Stimulated activated CD4-positive, alpha-beta T cell treated with anti-CD3 and anti-CD28 coated beads, Interleukin-2, amount 100 ng/mL, for 24 hours (primary cell): ENCODE data around the gene CELF4.

Experiments
- DNase-seq, 2 donors: peaks; one replicate each; pipeline ENCODE4 v3.0.0-alpha.2; 2020

Gene CELF4

DNA sequence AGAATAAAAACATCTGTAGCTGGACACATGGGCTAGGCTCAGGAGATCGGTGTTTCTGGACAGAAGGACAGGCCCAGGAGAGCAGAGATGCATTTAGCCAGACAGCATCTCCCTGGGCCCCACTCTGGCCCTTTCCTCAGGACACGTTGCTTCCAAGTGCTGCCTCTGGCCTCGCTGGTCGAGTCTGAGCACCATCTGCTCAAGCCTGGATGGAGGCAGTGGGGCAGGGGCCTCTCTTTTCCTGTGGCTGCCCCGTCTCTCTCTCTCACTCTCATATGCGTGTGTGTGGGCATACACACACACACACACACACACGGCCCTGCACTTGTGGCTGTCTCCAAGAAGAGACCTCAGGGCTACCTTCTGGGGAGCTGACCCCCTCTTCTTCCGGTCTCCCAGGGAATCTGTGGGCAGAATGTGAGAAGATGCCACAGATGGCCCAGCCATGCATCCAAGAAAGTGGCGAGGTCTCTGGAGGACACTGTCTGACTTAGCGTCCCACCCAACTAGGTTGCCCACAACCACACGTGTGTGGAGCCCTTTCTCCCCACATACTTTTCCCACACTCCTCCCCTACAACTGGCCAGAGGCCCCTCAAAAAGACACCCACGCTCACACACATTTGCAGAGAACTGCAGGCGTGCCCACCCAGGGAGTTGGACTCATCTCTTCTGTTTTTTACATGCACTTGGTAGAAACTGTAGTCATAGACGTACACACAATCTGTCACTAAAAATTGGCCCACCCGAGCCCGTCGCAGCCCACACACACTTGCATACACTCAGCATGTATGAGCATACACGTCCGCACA lies 19.9 kb downstream of the CELF4 start:
- no peak for DNase-seq

DNA sequence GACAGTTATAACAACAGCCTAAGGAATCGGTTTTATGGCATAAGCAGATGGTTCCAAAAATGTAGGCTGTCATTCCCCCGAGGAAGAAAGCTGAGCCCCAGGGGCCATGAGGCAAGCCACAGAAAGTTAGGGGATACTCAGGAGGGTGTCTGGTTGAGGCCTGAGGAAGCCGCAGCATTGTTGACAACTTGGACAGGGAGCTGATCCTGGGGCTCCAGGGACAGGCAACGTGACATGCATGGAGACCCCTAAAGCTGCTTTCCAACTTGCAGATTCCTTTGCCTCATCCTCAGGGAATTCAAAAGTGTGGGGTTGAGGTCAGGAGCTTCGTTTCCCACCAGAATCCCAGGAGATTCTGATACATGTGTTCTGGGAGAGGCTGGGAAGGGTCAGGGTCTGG lies 20.9 kb downstream of the CELF4 start:
- no peak for DNase-seq

DNA sequence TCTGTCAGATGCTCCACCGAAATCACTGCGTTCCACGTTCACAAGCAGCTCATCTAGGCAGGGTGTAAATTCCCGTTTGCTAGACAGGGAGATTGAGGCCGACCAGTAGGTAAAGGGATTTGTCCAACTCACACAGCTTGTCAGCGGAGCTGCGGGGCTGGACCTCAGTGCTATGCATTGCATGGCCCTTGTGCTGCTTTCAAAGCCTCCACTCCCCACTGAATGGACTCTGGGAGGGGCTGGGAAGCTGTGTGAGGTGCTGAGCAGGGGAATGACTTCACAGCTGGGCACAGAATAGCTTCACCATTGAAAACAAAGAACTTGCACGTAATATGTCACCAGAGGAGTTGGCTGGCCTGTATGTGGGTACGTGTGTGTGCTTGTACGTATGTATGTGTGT lies 21.4 kb downstream of the CELF4 start:
- DNase-seq: no peak

DNA sequence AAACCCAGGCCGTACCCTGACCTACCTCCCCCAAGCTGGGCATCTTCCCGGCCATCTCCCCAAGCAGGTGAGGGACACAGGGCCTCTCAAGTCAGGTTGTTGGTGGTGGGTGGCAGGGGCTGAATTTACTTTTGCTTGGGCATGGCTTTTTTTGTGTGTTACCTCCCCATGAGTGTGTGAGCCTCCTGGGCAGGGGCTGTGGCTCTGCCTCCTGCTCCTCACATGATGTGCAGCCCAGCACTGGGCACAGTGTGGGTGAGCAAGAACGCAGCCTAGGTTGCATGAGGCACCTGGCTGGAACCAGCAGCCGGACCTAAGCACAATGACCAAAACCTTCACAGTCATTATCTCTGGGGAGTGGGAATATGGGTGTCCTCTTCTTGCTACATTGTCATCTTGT lies 22.3 kb downstream of the CELF4 start:
- DNase-seq: no peak

DNA sequence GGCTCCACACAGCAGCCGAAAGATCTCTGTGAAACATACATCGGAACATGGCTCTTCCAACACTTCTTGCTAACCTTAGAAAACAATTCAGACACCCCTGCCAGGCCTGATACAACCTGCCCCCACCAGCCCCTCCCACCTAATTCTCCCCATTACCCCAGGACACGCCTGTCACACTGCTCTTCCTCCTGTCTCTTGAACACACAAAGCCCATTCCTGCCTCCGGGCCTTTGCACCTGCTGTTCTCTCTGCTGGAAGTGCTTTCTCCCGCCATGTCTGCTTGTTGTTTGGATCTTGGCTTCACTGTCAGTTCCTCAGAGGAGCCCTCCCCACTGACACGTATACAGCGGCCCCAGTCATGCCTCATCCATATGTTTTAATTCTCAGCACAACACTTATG lies 24.1 kb downstream of the CELF4 start:
- no peak for DNase-seq

DNA sequence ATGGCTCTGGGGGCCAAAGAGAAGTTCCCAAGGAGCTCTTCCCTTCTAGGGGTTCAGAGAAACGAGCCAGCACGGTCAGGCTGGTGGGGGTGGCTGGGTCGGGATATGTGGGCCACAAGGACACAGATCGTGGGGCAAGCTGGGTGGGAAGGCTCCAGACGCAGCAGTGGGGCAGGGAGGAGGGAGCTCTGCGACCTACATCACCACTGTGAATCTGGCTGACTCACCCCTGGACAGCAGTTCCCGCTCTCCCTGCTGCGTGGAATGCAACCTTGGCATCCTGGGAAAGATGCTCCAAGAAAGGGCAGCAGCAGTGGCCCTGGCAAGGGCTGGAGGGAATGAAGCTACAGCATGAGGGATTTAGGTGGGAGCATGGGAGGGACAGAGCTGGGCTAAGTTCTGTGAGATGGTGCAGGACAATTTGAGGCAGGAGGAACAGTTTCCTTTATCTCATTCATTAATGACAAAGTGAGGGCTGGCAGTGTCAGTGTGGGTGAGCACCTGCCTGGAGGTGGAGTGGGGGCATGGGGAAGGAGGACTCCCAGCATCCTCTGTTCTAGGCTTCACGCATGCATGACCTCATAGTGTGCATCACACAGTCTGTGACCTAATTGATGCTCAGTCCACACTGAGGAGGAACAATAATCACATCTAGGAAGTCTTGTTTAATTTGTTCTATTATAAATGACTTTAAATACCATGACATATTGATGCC lies 25.0 kb downstream of the CELF4 start:
- no peak for DNase-seq

DNA sequence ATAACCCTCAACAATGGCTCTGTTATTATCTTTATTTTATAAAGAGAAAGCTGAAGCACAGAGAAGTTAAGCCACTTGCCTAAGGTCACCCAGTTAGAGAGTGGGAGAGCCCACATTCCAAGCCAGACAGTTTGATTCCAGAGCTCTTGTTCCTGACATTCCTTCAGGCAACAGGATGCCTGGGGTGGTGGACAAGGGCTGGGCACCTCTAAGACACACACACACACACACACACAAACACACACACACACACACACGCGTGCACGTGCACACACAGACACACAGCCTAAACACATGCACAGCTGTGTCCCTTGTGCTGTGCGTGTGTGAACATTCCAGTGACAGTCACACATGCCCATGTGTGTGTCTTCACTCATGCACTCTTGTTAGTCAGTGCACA lies 26.4 kb downstream of the CELF4 start:
- no peak for DNase-seq

DNA sequence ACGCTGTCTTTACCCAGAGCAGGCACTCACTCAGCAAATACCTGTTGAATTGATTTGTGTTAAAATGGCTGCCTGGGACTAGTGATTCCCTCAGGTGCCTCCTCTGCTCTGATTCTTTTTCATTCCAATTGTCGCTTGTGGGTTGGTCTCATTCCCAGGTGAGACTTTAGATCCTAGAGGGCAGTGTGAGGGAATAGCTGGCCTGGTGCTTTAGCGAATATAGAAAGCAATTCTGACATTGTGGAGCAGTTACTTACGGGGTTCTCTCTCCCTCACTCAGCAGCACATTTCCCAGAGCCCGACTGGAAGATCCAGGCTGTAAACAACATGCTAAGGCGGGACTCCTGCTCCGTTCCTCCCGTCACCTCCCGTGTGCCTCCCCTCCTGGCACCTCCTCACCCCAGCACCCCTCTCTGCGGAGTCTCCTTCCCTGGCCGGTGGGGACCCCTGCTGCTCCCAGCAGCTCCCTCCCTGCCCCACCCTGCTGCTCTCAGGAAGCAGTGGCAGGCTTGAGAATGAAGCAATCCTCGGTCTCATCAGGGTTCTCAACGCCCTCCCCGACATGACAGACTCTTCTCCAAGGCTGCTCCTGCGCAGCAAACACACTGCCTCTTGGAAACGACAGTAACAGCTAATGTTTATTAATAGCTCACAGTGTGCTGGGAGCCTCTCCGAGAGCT lies 26.9 kb downstream of the CELF4 start:
- no peak for DNase-seq

DNA sequence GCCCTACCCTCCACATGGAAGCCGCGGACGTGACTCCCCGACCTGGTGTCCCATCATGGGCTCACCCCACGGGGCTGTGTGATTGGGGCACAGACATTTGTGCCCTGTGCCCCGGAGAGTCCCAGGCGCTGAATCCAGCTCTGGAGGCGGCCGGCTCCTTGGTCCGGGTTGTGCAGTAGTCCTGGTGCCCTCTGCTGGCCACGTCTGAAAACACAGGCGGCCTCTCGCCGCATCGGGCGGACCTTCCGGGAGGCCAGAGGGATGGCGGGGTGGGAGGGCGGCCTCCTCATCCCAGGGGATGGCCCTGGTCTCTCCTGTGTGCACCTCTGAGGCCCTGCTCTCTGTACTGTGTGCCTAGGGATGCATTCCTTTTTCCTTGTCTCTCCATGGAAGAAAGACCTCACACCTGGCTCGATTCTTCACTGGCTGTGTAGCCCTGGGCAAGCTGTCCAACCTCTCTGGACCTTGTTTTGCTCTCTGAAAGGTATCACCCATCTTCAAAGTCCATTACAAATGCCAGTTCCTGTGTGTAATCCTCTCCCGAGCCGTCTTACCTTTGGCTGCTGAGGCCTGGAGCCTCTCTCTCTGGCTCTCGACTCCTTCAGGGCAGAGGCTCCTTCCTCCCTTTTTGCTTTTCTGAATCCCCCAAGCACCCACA lies 27.6 kb downstream of the CELF4 start:
- peak; percentile 40 to 72 for DNase-seq

DNA sequence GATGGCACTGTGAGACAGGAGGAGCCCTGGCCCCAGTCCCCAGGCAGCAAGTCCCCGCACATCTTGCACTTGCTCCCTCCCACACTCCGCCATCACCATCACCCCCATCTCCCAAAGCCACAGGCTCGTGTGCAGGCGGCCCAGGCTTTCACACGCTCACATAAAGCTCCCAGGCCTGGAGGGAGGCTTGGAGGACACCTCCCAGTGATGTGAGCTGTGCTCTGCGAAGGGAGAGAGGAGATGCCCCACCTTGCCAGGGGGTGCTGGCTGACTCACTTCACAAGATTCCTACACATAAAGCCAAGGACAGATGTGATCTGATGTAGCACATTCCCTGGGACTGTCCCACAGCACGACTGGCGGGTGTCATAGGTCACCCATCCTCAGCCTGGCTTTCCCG lies 28.9 kb downstream of the CELF4 start:
- no peak for DNase-seq

DNA sequence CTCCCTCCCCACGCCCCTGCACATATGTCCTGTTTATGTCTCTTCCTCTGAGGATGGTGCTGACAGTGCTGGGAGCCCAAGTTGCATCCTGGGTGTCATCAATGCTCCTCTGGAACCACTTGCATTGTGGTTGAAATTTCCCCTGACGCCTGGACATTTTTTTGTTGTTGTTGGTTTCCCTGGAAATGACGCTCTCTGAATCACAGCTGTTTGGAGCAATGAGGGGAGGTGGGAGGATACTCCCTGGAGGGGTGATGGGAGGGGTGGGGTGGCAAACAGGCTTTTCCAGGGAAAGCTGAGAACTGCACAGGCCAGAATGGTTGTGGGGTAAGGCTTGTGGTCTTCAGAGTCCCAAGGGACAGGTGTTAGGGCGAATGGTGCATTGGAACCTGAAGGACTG lies 29.6 kb downstream of the CELF4 start:
- DNase-seq: no peak

DNA sequence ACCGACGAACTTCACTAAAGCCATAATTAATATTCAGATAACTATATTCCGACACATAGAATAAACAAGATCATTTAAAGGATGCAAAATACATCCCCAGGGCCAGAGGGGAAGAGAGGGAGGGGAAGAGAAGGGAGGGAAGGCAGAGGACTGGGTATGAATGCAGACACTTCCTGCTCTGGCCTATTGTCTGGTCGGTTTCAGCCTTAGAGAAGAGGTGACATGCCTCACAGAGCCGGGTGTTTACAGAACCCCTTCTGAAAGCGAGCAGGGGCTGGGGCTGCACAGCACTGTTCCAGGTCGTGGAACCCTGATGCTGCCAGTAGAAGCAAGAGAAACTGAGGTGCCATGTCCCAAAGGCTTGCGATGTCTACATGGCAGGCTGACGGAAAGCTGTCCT lies 31.0 kb downstream of the CELF4 start:
- no peak for DNase-seq

DNA sequence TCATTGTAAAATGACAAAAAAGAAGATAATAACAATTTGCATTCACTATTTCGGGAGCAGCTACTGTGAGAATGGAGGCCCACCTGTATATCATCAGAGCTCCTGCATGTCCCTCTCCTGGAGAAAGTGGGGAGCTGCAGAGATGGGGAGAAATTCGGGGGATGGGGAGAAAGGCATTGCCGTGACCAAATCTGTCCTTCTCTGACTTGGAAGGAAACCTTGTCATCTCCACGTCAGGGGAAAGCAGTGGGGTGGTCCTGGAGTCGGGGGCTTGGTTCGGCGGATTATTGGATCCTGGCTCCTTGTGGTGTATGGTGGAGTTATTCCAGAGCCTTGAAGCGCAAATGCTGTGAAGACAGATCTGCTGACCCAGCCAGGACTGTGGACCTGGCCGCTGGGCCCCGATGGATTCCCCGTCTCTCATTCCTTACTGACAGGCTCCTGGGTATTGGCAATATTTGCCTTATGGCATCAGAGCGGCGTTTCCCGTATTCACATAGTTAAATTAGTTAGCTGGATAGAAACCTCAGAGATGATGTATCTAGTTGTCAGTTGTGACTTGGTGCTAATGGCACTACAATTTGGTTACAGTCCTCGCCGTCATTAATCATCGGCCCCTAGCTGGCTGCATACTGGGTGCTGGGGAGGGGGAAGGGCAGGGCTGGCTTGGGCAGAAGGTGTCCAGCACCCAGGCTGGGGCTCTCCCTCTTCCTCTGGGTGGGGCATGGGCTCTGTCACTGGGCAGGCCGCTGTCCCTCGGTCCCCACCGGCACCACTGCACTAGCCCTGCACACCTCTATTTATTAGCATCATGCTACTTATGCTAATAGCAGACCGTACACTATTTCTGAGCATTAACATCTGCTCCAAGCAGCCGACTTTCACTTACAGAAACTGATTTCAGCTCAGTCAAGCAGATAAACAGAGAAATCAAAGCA lies 31.7 kb downstream of the CELF4 start:
- DNase-seq: no peak

DNA sequence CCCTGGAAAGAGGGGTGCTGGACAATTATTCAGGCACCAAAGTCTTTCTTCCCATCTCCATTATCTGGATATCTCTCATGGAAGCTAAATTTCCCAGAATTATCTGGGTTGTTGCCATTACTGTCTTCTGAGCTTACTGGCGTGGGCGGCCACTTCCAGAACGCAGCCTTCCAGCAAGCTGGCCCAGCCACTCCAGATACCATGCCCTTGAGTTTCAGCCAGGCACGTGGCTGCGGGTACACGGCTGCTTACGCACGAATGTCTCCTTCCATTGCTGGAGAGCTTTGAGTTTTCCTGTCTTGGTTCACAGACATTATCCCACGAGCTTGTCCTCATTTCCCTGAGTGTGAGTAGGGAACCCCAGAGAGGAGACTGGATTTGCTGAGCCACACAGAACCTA lies 32.7 kb downstream of the CELF4 start:
- no peak for DNase-seq

DNA sequence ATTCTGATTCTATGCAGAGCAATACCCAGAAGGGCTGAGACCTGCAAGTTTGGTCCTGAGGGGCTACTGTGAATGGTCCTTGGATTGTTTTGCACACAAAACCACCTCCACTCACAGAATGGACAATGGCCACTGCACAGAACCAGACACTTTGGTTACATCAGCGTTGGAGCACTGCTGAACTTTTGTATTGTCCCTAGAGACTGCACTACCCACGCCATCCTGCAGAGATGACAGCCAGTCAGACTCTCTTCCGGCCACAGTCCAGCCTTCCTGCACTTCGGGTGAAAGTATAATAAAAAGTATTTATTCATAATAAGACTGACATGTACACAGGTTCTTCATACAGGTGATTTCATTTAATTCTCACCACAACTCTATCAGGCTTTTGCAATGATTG lies 35.7 kb downstream of the CELF4 start:
- no peak for DNase-seq

DNA sequence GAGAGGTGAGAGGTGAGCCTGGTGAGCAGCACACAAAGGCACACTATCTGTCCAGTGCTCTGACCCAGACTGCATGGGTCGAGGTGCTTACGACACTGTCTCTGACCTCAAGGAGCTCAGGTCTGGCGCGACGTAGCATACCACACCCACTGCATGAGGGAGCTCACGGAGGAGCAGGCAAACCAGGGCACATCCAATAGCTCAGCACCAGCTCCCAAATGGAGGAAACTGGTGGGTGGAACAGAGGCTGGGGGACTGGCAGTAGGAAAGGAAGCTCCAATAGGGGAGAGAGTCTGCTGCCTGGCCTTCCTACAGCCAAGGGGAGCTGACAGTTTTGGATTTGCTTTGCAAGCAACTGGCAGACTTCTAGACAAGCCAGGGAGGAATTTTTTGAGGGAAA lies 36.3 kb downstream of the CELF4 start:
- DNase-seq: no peak

DNA sequence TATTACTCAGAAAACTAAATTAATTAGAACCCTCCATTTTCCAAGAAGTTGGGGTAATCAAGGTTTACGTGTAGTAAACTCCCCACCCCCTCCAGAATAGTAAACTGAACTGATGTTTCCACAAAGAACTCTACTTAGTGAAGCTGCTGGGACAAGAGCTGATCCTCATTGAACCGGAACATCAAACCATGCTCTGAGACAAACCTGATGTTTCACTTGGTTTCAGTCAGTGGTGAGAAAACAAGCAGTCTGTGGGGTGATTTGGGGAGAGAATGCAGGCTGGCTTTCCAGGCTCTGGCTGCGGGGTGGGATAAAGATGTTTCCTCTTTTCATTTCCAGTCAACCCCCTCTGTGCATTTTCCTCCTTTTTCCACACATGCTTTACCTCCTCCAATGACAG lies 38.2 kb downstream of the CELF4 start:
- DNase-seq: no peak

DNA sequence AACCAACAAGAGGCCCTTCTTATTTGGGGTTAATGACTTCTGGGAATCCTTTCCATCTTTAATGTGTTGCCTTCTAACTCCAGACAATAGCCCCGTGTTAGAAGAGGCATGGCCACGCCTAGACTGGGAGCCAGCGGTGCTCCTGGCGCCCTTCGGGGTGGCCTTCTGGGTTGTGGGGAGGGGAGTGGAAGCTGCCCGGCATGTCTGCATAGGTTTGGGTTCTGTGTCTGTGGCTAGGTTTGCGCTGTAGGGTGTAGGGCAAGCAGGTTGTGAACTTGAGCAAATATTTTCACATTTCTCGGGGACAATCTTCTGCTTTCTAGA lies 40.4 kb downstream of the CELF4 start:
- no peak for DNase-seq

DNA sequence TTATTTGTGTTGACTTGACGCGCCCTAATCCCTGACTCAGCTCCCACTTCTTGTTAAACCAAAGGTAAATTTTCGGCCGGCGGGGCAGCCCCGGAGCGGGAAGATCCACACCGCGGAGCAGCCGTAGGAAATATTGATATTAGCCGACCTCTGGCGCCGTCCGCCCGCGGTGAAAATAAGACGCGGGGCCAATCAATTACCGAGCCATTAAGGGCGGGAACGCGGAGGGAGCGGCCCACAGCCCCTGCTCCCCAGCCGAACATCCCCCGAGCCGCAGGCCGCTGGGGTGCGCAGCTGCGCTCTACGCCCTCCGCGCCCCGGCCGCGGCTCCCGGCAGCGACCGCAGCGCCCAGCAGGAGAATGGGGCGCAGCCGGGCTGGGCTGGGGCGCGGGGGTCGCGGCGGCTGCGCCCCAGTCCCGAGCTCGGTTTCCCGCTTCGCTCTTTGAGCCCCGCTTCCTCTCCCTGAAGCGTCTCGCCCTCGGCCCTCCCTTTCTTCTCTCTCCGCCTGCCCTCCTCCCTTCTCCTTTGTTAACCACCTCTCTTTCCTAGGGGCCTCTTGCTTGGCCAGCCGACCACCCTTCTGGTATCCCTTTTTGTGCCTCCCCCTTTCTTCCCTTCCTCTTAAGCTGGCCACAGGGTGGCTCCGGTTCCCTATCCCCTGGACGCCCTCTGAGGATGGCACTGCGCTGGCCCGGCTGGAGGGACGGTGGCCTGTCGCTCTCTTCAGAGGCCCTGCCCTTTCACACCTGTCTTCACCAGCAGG lies 40.9 kb downstream of the CELF4 start:
- DNase-seq: no peak

DNA sequence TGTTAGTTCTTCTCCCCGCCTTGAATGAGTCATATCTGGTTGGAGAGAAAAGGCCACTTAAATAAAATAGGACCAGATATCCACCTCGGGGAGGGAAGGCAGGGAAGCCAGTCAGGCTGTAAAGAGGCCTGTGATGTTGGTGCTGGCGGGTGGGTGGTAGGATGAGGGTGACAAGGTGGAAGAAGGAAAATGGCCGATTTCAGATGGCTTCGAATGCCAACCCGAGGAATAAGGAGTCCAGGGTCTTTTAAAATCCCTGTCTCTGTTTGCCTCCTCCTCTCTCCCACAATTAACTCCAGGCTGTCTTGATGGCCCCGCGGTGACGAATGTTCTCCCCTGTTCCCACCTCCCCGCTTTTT lies 41.5 kb downstream of the CELF4 start:
- no peak for DNase-seq

DNA sequence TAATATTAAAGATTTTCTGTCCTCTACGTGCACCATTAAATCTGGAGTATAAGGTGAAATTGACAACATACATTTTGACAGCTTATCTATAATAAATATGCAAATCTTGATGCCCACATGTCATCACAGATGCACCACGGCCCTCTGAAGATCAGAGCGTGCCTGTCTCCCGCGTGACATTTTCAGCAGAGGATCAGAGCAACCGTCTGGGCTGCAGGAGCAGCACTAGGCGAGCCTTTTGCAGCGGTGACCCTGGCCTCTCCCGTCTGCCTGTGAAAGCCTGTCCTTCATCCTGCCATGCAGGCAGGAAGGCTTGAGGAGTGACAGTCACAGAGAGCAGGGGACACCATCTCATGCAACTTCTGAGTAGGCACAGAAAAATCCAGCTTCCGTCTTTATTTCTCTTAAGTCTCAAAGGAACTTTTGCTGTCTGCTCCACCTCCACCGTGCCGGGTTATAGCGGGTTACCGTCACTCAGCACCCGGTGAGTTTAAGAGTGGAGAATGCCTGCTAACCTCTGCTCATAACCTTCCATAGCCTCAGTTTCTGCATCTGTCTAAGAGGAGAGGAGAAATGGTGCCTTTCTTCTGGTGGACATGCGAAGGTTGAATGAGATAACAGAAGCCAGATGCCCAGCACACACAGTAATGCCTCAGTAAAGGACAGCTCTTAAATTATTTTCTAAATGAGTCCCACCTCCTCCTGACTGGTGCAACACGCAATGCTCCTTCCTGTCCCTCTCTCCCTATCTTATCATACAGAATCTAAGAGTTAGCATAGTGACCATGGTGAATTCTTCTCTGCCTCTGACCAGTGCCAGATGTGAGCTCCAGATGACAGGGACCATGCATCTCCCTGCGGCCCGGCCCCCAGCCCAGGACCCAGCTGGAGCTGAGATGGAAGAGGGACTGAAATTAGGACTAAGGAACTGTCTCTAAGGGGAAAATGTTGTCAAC lies 43.8 kb downstream of the CELF4 start:
- DNase-seq: no peak
